NCI-H2196 treated with DMSO at 0.1 percent for 48 hours (cell line): Measurements from ENCODE around the gene GRK1.

Experiments used
- DNase-seq: peaks from one replicate; lab custom pipeline; 2025; ENCODE audit not compliant: unreplicated experiment; lab: John Stamatoyannopoulos, UW

The GRK1 gene

GRCh38 chr13:113649212-113649611 lies 17.8 kb upstream of the GRK1 start:
- no peak for DNase-seq

- no peak for DNase-seq
Measured at GRCh38 chr13:113650275-113650674, 16.7 kb upstream of the GRK1 start.

- DNase-seq: no peak
Measured at GRCh38 chr13:113650731-113651148, 16.3 kb upstream of the GRK1 start.

- no peak for DNase-seq
Measured at GRCh38 chr13:113651511-113652403, 15.3 kb upstream of the GRK1 start.

GRCh38 chr13:113652404-113653263 lies 14.4 kb upstream of the GRK1 start:
- no peak for DNase-seq

- no peak for DNase-seq
Measured at GRCh38 chr13:113653264-113654174, 13.5 kb upstream of the GRK1 start.

- DNase-seq: no peak
Measured at GRCh38 chr13:113654175-113654560, 12.9 kb upstream of the GRK1 start.

GRCh38 chr13:113654591-113655345 lies 12.3 kb upstream of the GRK1 start:
- no peak for DNase-seq

- DNase-seq: no peak
Measured at GRCh38 chr13:113655346-113656002, 11.5 kb upstream of the GRK1 start.

GRCh38 chr13:113656003-113656588 lies 10.9 kb upstream of the GRK1 start:
- no peak for DNase-seq

GRCh38 chr13:113656831-113657671 lies 10.0 kb upstream of the GRK1 start:
- DNase-seq: no peak

GRCh38 chr13:113657851-113658741 lies 8.9 kb upstream of the GRK1 start, which contains the start of gene ATP4B:
Gene ATP4B (minus strand): TSS chr13:113658198. CDS start chr13:113658144, 54 bp downstream.
- DNase-seq: no peak

- no peak for DNase-seq
Measured at GRCh38 chr13:113658836-113659235, 8.2 kb upstream of the GRK1 start.

GRCh38 chr13:113659337-113659736 lies 7.7 kb upstream of the GRK1 start:
- DNase-seq: no peak

GRCh38 chr13:113660066-113660465 lies 7.0 kb upstream of the GRK1 start:
- no peak for DNase-seq

GRCh38 chr13:113661509-113661908 lies 5.5 kb upstream of the GRK1 start:
- no peak for DNase-seq

GRCh38 chr13:113663934-113664333 lies 3.1 kb upstream of the GRK1 start:
- no peak for DNase-seq
